ENCODE data around the gene SRRM5.

- TF ChIP-seq, protein P1, sequence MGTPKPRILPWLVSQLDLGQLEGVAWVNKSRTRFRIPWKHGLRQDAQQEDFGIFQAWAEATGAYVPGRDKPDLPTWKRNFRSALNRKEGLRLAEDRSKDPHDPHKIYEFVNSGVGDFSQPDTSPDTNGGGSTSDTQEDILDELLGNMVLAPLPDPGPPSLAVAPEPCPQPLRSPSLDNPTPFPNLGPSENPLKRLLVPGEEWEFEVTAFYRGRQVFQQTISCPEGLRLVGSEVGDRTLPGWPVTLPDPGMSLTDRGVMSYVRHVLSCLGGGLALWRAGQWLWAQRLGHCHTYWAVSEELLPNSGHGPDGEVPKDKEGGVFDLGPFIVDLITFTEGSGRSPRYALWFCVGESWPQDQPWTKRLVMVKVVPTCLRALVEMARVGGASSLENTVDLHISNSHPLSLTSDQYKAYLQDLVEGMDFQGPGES (IDR thresholded peaks at IDR 0.05; ENCODE audit: low read depth, low read length) = no peak
- no peak for TF ChIP-seq PBX3 (IDR thresholded peaks at IDR 0.05)
- no peak for TF ChIP-seq REST (IDR thresholded peaks at IDR 0.05; ENCODE audit: low read depth, low read length)
- no peak for TF ChIP-seq JUND (IDR thresholded peaks at IDR 0.05)
- no peak for TF ChIP-seq CTCF (IDR thresholded peaks at IDR 0.05)
- no peak for TF ChIP-seq TAF1 (IDR thresholded peaks at IDR 0.05; ENCODE audit: borderline replicate concordance, low read depth, low read length)
- TF ChIP-seq, protein P2, sequence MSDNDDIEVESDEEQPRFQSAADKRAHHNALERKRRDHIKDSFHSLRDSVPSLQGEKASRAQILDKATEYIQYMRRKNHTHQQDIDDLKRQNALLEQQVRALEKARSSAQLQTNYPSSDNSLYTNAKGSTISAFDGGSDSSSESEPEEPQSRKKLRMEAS (IDR thresholded peaks at IDR 0.05; ENCODE audit: low read depth) = no peak
- TF ChIP-seq RAD21 (IDR thresholded peaks at IDR 0.05; ENCODE audit: low read length) = no peak
- no peak for TF ChIP-seq YY1 (IDR thresholded peaks at IDR 0.05; ENCODE audit: low read depth)
- TF ChIP-seq FOXM1 (IDR thresholded peaks at IDR 0.05; ENCODE audit: low read depth) = no peak
- no peak for TF ChIP-seq POLR2AphosphoS5 (IDR thresholded peaks at IDR 0.05; ENCODE audit: low read depth, low read length)
Observed at GRCh38 chr19:43584484-43584883, 27.4 kb upstream of the SRRM5 start.
